Bone marrow (tissue), 2 donors: ENCODE measurements around the gene SLC36A1.

ENCODE experiments used
- DNase-seq, 2 donors: peaks; one replicate each; lab custom pipeline; 2025; lab: John Stamatoyannopoulos, UW

Gene SLC36A1

GRCh38 chr5:151451626-151452520, 4.5 kb downstream of the SLC36A1 start:
- DNase-seq: no peak

- no peak for DNase-seq
Observed at GRCh38 chr5:151454166-151454565, 6.8 kb downstream of the SLC36A1 start.

GRCh38 chr5:151454889-151455288, 7.5 kb downstream of the SLC36A1 start:
- no peak for DNase-seq

- no peak for DNase-seq
Observed at GRCh38 chr5:151456321-151456940, 9.0 kb downstream of the SLC36A1 start.

GRCh38 chr5:151458314-151458713, 10.9 kb downstream of the SLC36A1 start:
- DNase-seq: no peak

- no peak for DNase-seq
Observed at GRCh38 chr5:151459680-151460324, 12.4 kb downstream of the SLC36A1 start.

- DNase-seq: no peak
Observed at GRCh38 chr5:151461312-151461711, 13.9 kb downstream of the SLC36A1 start.

GRCh38 chr5:151463137-151464029, 16.0 kb downstream of the SLC36A1 start:
- no peak for DNase-seq

GRCh38 chr5:151464101-151464500, 16.7 kb downstream of the SLC36A1 start:
- no peak for DNase-seq

GRCh38 chr5:151465476-151465875, 18.1 kb downstream of the SLC36A1 start:
- DNase-seq: no peak

- DNase-seq: no peak
Observed at GRCh38 chr5:151467576-151467975, 20.2 kb downstream of the SLC36A1 start.

- no peak for DNase-seq
Observed at GRCh38 chr5:151469386-151469785, 22.0 kb downstream of the SLC36A1 start.

- DNase-seq: no peak
Observed at GRCh38 chr5:151469992-151470391, 22.6 kb downstream of the SLC36A1 start.

- DNase-seq: no peak
Observed at GRCh38 chr5:151470439-151470838, 23.0 kb downstream of the SLC36A1 start.

GRCh38 chr5:151471276-151471675, 23.9 kb downstream of the SLC36A1 start:
- no peak for DNase-seq

- no peak for DNase-seq
Observed at GRCh38 chr5:151474799-151475198, 27.4 kb downstream of the SLC36A1 start.

GRCh38 chr5:151475388-151475787, 28.0 kb downstream of the SLC36A1 start:
- DNase-seq: no peak

- no peak for DNase-seq
Observed at GRCh38 chr5:151476016-151476415, 28.6 kb downstream of the SLC36A1 start.

GRCh38 chr5:151477101-151477500, 29.7 kb downstream of the SLC36A1 start:
- DNase-seq: no peak

GRCh38 chr5:151480384-151481293, 33.2 kb downstream of the SLC36A1 start:
- DNase-seq: no peak

- DNase-seq: no peak
Observed at GRCh38 chr5:151483176-151483575, 35.8 kb downstream of the SLC36A1 start.
